HG02588 (cell line): ENCODE measurements around the gene ZFPM1.

Source experiments
- ATAC-seq: cut with Tn5 transposase; IDR thresholded peaks from one replicate; pipeline ENCODE4 v1.9.1; 2021; ENCODE audit warnings: mild to moderate bottlenecking, moderate library complexity; ENCODE audit not compliant: unreplicated experiment

The ZFPM1 gene

DNA sequence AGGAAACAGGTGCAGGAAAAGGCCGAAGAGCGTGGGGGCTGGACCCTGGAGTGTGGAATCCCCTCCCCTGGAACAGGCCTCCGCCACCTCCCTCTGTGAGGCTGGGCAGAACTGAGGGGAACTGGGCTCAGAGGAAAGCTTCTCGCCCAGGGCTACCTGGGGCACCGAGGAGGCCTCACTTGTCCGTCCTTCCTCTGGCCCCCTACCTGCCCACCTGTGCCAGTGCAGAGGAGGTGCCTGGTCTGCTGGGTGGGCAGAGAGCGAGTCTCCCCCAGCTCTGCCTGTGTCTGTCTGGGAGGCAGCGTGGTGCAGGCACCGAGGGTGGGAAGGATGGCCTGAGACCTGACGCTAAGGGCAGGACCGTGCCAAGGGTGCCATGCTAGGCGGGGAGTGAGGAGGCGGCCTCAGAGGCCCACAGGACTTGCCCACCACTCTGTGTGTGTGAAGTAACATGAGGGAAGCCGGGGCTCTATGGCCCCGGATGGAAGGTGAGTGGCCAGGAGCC lies 42.2 kb downstream of the ZFPM1 start:
- no peak for ATAC-seq

DNA sequence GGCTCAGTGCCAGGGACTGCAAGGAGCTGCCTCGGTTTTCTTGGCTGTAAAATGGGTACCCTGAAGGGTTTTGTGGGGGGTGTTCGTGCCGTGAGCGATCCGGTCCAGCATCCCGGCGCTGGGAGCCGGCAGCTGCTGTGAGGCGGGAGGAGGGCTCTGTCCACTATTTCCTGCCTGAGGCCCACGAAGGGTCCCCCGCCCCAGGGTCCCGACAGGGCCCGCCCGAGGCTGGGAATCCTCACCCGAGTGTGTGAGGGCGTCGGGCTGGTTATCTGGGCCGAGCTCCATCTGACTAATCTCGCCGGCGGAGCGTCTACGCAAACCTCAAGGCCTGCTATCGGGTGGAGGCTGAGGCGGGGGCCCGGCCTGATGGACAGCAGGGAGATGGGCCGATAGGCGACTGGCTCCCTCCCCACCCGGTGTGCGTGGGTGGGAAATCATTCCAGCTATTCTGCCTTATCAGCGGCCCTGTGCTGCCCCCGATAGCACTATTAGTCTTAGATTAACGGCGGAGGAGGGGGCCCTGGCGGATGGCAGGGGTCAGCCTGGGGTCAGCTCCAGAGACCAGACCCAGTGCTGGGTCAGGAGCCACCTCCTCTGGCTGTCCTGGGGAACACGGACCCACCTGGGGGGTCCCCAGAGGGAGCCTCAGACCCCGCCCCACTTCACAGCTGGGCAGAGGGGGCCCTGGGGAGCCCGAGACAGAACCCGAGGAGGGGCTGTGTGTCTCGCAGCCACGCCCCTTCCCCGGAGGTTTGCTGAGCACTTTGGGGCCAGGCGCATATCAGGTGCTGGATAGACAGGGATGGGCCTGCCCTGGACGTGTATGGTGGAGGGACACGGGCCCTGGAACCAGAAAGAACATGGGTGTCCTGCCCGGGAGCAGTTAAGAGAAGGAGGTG lies 44.7 kb downstream of the ZFPM1 start:
- no peak for ATAC-seq

DNA sequence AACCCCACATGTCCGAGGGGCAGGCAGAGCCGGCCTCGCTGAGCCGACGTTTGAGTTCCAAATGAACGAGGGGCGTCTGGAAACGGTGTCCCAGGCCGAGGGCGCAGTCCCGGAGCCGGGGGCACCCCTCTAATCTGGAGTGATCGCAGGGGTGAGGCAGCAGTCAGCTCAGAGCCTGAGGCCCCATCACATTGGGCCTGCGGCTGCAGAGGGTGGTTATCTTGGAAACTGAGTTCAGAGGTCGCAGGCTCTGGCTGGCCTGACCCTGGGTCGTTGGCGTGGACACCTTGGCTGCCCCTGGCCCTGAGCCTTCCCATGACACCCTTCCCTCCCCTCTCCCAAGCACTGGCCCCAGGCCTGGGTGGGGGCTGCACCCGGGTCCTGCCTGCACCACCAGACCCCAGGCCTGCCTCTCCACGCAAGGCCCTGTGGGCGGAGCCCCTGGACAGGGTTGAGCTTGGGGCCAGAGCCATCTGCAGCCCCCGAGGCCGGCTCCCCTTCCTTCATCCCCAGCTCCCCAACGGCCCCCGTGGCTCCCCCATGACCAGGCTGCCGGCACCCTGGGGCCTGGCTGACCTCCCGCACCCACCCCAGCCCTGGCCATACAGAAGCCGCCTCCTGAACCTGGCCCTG lies 45.6 kb downstream of the ZFPM1 start:
- no peak for ATAC-seq

DNA sequence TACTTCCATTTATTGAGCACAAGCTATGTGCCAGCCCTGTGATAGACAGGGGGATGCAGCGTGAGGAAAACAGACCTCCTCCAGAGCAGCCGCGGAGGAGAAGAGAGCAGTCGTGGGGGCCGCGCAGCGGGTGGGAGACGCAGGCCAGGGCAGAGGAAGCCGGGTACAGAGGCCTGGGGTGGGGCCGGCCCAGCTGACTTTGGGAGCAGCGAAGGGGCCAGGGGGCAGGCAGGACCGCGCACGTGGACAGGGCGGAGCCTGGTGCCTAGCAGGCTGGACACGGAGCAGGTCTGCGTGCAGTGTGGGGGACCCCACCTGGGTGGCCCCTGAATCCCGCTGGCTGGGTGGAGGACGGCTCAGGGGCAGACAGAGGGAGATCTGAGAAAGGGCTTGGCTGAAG lies 46.2 kb downstream of the ZFPM1 start:
- no peak for ATAC-seq

DNA sequence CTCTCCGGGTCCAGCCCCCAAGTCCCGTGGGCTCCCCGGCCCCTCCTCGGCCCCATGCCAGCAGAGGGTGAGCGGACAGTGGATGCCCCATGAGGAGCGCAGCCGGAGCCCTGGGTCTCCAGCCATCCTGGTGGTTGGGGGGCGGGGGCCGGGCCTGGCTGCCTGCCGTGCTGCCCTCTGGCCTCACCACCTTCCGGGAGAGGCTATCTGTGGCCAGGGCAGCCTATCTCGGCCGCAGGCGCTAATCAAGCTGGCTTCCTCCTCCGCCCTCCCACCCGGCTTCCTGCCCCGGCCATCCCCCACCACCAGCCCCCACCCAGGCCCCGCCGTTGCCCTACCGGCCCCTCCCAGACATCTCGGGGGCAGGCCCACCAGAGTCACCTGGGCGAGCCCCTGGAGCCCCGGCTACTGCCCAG lies 46.8 kb downstream of the ZFPM1 start:
- ATAC-seq: no peak

DNA sequence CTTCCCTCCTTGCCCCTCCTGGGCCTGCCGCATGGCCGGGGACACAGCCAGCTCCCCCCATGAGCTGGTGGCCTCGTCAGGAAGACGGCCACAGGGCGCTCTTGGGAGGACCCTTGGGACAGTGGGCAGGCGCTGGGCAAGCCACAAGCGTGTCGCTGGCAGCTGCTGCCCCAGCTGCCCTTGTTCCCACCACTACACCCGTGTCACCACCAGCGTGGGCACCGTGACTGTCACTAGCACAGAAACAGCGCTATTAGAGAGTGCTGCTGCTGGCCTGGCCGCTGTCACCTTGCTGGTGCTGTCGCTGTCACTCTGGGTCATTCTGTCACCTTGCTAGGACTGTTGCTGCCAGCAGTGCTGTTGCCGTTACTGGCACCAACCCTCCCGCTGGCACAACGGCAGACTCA lies 47.2 kb downstream of the ZFPM1 start:
- ATAC-seq: no peak

- no peak for ATAC-seq
Observed at GRCh38 chr16:88502371-88502770, 49.3 kb downstream of the ZFPM1 start.

DNA sequence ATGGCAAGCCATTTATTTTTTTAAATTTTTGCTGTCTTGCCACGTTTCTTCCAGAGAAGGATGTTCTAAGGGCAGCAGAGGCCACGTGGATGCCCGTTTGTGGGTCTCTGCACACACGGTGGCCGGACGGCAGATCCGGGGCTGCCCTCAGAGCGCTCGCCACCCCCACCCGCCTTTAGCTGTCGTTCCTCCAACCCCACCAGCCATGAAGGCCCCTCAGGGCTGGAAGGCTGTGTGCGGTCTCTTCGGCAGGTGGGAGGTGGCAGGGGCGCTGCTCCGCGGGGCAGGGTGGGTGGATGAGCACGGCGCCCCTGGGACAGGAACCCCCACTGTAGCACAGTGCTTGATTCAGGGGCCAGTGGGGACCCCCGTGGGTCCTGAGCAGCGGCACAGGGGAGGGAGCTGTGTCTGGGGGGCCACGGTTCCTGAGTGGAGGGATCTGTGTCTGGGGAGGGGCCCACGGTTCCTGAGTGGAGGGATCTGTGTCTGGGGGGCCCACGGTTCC lies 49.7 kb downstream of the ZFPM1 start:
- ATAC-seq: no peak

DNA sequence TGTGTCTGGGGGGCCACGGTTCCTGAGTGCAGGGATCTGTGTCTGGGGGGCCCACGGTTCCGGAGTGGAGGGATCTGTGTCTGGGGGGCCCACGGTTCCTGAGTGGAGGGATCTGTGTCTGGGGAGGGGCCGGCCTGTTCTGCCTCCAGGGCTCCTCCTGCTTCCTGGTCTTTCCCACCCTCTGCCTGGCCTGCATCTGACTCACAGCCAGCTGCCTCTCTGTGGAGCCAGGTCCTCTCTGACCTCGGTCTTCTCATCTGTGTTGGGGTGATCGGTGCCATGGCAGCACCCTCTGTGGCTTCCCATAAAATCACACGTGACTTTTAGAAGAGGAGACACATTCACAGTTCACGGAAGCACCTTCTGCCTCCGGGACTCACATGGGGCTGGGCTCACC lies 50.3 kb downstream of the ZFPM1 start:
- ATAC-seq: no peak

DNA sequence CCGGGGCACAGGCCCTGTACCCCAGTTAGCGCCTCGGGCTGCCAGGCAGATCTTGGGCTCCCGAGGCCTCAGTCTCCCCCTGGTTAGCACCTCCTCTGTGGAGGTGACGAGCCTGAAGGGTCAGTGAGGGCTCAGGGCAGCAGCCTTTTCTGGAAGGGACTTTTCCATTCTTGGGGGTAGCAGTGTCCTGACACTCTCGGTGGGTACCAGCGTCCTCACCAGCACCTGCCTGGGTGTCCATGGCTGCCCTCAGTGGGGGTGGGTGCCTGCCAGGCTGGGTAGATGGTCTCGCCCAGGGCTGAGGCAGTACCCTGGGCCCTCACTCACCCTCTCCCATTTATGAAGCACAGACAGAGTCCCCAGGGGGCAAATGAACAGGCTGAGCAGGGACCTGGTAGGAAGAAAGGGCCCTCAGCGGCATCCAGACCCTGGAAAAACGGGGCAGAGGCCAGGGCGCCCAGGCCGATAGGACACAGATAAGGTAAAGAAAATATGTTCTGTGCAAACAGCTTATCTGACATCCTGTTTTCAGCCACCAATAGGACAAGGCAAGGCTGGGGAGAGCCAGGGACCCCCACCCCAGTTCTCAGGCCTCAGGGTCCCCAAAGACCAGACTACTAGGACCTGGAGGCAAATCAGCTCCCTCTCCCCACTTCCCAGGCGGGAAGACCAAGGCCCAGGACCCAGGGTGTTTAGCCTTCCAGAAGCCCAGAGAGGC lies 50.9 kb downstream of the ZFPM1 start:
- ATAC-seq: no peak

- ATAC-seq: no peak
Observed at GRCh38 chr16:88504489-88505404, 51.7 kb downstream of the ZFPM1 start.

DNA sequence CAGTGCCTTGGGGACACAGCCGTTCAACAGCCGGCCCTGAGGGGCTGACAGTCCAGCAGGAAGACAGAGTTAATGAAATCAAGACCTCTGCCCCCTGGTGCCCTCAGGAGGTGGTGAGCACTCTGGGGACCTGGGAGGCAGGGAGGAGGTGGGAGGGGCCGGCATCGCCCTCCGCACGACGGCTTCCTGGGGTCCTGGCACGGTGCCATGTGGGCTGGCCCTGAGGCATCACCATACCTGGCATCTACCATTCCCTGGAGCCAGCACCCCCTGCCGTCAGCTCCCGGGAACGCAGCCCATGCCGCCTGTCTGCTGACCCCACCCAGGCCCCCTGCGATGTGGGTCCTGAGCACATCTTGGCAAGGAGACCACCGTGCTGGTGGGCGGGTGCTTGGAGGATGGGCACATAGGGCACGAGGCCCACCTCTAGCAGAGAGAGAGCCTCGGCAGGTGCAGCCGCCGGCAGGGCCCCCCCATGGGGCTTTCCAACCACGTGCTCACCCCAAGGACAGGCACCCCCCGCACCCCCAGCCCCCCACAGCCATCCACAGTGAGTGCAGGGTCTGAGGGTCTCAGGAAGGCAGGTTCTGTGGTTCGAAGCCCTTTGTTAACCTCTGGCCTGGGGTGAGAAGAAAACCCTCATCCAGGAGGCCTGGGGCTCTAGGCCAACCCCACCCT lies 52.5 kb downstream of the ZFPM1 start:
- ATAC-seq: no peak

- ATAC-seq: no peak
Observed at GRCh38 chr16:88506723-88507122, 53.6 kb downstream of the ZFPM1 start.

- no peak for ATAC-seq
Observed at GRCh38 chr16:88507231-88507743, 54.2 kb downstream of the ZFPM1 start.

- ATAC-seq: no peak
Observed at GRCh38 chr16:88508376-88508867, 55.3 kb downstream of the ZFPM1 start.

DNA sequence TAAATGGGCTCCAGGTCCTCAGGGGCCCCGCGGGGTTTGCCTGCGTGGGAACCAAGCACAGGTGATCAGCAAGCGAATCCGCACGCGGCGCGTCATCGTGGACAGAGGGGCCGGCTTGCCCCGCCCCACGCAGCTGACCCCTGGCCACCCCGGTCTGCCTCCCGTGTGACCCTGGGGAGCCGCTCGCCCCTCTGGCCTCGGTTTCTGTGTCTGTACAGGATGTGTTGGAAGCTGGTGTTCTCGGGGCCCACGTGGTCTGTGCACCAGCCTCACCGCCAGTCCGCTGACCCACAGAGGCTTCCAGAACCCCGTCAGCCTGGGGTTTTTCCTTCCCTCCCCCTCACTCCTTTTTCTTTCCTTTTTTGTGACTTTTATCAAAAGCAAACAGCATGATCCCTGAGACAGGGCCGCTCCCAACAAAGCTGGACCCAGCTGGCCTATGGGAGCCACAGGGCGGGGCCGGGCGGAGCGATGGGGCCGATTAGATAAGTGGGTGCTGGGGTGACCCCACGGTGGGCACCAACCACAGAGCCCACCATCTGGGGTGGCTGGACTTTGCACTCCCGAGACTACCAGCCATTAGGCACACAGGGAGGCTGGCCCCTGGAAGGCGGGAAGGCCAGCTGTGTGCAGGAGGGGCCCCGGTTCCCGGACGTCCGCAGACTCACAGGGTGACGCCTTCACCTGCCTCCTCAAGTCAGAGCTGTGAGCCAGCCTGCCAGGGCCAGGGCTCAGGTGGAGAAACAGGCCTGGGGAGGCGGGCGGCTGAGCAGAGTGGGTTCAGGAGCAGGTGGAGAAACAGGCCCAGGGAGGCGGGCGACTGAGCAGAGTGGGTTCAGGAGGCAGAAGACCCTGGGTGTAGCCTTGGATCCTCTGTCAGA lies 56.0 kb downstream of the ZFPM1 start:
- no peak for ATAC-seq

- ATAC-seq: no peak
Observed at GRCh38 chr16:88509749-88510069, 56.6 kb downstream of the ZFPM1 start.
